Activated CD4-positive, alpha-beta T cell treated with anti-CD3 and anti-CD28 coated beads for 4 hours (primary cell): ENCODE measurements around the gene RNF217.
A peak's percentile ranks its signal among the peaks of the same experiment; 100 is the strongest.
"Not testable (repeated sequence)": the region's sequence is repeated elsewhere in the genome, so short reads cannot be mapped to it uniquely, and the experiment has no call there.

Experiments used
- DNase-seq, 2 donors: peaks; one replicate each; pipeline ENCODE4 v3.0.0-alpha.2; 2020

Gene RNF217, protein sequence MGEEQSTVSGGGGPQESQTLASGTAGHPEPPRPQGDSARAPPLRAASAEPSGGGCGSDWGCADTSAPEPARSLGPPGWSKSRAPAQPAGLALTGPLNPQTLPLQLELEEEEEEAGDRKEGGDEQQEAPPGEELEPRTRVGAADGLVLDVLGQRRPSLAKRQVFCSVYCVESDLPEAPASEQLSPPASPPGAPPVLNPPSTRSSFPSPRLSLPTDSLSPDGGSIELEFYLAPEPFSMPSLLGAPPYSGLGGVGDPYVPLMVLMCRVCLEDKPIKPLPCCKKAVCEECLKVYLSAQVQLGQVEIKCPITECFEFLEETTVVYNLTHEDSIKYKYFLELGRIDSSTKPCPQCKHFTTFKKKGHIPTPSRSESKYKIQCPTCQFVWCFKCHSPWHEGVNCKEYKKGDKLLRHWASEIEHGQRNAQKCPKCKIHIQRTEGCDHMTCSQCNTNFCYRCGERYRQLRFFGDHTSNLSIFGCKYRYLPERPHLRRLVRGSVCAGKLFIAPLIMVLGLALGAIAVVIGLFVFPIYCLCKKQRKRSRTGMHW

DNA sequence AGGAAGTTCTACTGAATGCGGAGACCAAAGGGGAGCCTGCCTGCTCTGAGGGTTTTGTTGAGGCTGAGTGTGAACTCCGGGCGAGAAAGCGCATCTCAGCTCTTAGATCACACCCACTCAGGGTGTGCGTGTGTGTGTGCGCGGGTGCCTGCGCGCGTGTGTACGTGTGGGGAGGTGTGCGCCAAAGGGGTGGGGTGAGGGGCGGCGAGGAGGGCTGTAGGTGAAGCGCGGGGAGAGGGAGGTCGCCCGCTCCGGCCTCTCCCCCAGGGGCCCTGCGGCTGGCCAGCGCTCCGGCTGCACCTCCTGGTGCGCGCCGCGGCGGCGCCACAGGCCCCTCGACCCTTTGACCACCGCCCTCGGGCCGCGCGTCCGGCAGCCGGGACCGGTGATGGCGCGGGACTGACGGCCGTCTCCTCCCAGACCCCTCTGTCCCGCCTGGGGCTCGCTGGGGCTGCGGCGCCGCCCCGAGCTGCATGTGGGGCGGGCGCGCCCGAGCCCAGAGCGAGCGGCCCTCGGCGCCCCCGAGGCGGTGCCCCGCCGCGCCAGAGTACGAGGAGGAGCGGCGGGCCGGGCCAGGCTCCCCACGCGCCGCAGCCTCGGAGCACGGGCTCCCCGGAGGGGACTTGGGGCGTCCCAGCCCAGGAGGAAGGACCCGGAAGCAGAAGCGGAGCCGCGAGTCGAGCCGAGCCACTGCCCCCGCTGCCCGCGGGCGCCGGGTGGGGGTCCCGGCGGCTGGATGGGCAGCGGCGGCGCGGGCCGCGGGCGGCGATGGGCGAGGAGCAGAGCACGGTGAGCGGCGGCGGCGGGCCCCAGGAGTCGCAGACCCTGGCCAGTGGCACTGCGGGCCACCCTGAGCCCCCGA, at the start of gene RNF217:
Gene RNF217, plus strand, starts transcription at position 661 of the 862 bp plus-strand sequence. Its CDS starts 108 bp downstream, at position 769.
- DNase-seq: peak in 1 of 2 donors; percentile 7

DNA sequence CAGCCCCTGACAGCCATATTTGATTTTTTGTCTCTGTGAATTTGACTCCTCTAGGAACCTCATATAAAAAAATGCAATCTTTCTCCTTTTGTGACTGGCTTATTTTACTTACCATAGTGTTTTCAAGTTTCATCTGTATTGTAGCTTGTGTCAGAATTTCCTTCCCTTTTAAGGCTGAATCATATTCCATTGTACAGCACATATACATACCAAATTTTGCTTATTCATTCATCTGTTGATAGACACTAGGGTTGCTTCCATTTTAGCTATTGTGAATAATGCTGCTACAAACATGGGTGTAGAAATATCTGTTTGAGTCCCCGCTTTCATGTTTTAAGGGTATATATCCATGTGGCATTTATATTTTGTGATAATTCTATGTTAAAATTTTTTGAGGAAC, 49.2 kb upstream of the RNF217 start:
- no peak for DNase-seq

DNA sequence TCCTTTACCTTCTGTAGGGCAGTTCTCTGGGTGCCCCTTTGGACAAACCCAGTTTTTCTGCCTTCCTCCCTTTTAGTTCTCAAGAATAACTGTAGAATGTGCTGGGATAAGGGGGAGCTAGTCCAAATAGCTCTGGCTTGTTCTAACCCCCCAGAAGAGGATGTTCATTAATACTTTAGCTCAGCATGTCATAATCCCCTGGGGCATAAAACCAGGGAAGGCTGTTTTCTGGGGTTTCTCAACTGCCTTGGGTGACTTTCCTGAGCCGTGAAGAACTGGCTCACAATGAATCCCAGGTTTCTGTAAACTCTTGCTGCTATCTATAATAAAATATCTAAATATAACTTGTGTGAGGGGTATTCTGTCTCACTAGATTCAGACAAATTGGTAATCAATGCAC, 44.5 kb upstream of the RNF217 start:
- no peak for DNase-seq

DNA sequence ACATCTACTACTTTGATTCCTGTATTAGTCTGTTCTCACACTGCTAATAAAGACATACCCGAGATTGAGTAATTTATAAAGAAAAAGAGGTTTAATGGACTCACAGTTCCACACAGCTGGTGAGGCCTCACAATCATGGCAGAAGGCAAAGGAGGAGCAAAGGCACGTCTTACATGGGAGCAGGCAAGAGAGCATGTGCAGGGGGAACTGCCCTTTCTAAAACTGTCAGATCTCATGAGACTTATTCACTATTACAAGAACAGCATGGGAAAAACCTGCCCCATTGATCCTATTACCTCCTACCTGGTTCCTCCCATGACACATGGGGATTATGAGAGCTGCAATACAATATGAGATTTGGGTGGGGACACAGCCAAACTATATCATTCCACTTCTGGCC, 42.5 kb upstream of the RNF217 start:
- DNase-seq: not testable (repeated sequence)

DNA sequence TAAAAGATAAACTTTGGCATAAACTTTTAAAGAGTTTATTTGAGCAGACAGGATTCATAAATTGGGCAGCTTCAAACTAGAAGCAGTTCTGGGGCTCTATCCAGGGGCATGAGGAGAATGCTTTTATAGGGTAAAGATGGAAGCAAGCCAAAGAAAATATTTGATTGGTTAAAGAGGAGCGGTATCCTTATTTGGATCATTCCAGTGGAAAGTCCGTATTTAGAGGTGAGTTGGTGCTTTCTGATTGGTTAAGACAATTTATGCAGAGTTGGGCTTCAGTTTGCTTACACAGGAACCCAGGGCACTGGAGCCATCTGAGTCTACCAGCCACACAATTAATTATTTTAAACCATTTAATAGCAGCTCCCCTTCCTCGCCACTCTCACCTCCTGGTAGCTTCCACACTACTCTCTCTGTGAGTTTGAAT, 37.9 kb upstream of the RNF217 start:
- no peak for DNase-seq

DNA sequence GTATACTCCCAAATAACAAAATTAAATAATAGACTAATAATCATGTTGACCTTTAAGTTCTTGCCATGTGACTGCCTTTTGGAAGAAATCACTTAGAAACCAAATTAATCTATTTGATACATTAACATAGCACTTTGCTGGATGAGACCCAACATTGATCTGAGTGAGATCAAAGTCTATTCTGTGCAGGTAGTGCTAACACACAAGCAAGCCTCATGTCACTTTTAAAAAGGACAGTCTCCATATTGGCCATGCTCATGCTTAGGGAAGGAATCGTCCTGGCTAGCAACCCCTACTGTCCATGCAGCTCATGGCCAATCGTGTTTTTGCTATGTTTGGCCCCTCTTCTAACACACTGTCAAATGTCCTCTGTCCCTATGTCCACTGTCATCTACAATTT, 35.8 kb upstream of the RNF217 start:
- no peak for DNase-seq

DNA sequence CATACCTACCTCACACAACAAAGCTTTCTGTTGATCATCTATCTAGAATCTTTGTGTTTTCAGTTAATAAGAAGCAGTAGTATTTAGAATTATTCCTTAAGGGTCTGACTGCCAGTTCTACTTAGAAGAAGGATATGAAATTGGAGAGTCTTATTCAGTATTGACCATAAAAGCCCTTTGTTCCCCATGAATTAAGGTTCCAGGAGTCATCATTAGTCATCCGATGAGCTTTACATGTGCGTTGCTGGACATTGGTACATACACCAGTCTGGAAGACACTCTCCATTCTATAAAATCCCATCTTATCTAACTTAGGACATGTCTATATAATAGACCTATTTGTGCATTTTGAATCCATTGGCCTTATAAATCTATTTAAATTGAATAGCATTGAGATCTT, 34.4 kb upstream of the RNF217 start:
- DNase-seq: no peak

DNA sequence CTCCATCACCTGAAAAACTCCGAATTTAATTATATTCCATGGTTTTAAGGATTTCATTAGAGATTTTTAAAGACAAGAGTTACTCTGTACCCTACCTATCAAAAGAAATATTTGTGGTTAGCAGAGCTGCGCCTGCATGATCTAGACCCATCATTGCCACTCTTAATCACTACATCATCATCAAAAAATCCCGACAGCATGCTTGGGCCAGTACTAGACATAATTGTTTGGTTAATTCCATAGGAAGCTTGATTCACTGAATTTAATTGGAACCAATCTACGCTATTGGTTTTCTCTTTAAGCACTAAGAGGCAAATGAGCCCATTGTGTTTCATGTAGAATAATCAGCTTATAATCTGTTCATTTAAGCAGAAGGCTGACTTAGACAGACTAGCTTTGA, 33.4 kb upstream of the RNF217 start:
- no peak for DNase-seq

DNA sequence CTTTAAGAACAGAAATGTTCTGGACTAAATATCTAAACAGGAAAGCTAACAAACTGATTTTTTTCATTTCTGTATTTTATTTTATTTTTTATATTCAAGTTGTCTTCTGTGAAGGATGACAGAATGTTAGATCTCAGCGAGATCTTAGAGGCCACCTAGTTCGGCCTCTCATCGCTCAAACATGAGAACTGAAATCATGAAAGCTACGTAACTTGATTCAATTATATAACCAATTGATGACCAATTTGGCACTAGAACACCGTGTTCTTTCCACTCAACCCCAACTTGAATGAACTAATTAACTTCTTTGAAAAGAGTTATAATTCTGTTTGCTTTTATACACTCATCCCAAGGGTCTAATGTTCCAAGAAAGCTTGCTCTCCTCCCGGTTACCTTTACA, 24.6 kb upstream of the RNF217 start:
- DNase-seq: no peak

DNA sequence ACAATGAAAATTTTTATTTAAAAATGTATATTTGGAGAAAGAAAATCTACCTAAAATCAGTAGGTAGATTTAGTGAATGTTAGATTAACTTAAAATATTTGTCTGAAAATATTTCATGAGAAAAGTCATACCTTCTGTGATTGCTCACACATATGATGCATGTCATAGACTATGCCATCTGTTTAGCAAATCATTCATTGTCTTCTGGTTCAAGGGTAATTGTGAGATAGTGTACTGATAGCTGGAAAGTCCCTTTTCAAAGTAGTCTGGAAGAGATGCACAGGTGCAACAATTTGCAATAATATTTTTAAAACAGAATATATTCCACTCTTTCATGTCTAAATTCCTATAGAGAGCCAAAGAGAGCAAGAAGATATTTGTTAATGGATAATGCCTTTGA, 21.0 kb upstream of the RNF217 start:
- DNase-seq: no peak

DNA sequence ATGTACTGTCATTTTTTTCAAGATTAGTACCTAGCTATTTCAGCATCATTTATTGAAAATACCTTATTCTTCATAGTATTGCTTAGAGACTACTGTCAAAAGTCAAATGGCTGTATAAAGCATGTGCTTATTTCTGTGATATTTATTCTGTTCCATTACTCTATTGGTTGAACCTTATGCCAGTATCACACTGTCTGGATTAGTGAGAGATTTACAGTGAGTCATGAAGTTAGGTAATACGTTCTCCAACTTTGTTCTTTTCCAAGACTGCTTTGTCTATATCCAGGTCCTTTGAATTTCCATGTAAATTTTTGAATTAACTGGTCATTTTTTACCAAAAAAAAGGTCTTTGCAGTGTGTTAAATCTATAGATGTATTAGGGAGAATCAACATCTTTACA, 18.6 kb upstream of the RNF217 start:
- DNase-seq: no peak

DNA sequence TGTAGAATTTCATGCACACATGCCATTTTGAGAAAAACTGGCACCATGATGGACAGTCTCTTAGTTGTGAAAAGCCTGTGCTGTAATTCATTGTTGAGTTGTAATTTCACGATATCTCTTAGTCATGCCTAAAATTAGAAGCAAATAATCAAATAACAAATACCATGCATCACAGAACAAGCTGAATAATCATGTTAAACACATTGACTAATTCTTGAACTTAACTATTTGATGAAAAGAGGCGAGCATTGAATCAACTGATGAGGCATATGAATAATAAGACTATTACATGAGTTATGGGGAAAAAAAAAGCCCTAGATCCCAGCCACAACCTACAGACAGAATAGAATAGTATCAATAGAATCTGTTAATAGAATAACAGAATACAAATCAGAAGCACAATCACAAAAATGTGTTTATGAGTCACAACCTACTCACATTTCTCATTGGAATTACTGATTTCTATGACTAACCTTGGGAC, 14.2 kb upstream of the RNF217 start:
- no peak for DNase-seq

DNA sequence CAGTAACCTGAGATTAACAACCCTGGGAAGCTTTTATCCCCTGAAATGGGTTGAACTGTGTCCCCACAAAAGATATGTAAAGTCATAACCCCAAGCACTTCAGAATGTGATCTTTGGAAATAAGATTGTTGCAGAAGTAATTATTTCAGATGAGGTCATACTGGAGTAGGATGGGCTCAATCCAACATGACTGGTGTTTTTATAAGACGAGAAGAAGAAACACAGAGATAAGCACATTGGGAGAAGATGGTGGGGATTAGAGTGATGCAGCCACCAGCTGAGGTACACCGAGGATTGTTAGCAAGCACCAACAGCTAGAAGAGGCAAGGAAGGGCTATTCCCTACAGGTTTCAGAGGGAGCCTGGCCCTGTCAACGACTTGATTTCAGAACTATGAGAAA, 12.5 kb upstream of the RNF217 start:
- DNase-seq: no peak

DNA sequence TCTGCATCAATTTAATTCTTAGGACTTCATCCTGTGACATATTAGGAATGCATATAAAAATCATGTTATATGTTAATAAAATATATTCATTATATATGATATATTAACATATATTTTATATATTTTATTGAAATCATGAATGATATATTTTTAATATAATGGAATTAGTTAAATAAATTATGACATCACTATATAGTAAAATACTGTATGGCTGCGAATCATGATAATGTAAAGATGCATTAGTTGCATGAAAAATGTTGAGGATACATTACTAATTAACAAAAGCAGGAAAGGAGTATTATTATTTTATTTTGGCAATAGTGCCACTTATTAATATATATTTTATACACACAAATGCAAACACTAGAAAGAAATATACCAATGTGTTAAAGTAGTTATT, 8.4 kb upstream of the RNF217 start:
- no peak for DNase-seq

DNA sequence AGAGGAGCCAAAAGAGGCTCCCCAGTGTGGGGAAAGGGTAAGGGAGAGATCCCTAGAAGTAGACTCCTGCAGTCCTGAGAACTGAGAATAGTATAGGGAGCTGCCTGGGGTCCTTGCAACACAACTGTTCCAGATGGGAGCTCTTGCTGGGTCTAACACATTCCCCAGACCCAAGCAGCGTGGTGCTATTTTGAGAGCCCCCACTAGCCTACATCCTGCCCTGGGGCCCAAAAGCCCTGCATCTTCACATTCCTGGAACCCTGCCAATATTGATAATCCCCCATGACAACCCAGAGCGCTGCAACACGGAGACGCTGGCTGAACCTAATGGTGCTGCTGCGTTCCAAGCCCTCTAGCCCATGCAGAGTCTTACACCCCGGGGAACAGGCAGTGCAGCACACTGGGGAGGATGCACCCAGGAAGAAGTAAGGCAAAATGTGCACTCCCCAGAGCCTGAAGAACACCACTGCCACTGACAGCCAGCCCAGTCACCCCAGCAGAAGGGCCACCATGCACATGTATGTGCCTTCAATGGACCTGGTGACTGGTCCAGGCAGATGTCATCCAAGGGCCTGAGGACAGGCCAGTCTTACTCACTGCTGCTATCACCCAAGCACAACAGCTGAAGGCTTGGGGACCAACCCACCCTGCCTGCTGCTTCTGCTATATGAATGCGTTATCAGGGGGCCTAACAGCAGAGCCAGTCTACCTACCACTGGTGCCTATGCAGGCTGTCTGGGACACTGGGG, 7.0 kb upstream of the RNF217 start:
- DNase-seq: no peak

DNA sequence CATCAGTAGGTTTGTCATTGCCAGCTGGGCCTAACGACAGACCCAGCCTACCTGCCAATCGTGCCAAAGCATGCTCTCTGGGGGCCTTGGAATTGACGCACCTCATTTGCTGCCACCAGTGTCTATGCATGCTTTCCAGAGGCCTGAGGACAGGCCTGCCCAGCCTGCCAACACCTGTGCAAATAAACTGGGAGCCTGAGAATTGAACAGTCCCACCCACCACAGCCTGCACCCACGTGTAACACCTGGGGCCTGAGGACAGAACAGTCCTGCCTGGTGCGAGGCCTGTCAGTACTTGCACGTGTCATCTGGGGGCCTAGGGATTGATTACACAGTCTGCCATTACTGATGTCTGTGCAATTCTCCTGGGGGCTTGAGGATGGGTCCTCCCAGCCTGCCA, 6.2 kb upstream of the RNF217 start:
- DNase-seq: no peak

DNA sequence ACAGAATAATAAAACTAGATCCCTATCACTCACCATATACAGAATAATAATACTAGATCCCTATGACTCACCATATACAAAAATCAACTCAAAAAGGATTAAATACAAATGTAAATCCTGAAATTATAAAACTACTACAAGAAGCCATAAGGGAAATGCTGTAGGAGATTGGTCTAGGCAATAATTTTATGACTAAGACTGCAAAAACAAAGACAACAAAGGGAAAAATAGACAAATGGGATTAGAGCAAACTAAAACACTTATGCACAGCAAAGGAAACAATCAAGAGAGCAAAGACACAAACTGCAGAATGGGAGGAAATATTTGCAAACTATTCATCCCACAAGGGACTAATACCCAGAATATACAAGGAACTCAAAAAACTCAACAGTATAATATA, 4.1 kb upstream of the RNF217 start:
- no peak for DNase-seq

DNA sequence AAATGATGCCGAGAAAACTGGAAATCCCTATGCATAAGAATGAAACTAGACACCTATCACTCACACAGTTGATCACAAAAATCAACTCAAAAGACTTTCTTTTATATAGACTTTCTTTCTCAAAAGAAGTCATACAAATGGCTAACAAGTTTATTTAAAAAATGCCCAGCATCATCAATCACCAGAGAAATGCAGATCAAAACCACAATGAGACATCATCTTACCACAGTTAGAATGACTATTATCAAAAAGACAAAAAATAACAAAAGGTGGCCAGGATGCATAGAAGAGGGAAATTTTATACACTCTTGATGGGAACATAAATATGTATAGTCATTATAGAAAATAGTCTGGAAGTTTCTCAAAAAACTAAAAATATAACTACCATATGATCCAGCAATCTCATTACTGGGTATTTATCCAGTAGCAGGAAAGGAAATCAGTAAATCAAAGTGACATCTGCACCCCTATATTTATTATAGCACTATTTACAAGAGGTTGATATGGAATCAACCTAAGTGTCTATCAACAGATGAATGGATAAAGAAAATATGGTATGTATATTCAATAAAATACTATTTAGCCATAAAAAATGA, 3.4 kb upstream of the RNF217 start:
- no peak for DNase-seq

DNA sequence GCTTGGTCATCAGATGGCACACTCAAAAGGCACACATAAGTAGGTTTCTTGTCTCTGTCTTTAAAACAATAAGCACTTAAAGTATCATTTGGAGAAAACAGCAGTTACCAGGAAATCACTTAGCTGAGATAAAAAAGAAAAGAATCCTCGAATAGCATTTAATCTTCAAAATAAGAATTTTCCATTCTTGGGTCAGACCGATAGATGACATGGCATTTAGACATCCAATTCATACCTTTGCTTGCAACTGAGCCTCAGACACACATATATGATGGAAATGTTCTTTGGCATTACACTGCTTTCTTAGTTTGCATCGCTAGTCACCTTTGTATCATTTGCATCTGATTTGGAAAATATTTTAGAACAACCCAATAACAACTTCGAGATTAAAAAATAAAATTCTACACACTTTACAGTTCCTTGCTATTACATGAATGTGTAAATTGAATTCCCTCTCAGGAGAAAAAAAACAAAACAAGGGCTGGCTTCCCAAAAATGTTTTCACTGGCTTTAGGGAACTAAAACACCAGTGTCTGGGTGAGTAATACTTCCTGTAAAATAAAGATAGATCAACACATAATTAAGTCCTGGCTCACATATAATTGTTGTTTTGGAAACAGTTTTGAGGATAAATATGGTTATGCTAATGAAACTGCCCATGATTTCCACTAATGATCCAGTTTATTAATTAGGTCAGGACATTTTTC, 1.3 kb upstream of the RNF217 start:
- no peak for DNase-seq

DNA sequence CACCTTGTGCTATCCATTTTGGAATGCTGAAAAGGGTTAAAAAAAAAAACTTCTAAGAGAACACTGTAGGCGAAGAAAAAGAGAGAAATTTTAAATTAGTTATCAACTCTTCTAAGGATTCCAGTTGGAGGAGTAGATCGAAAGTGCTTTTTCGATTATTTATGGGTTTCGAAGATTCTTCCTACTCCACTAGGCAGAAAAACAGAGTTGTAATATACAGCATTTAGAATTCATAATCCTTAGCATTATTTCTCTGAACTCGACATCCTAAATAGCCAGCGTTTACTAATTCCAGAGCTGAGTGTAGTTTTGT, 817 bp upstream of the RNF217 start:
- no peak for DNase-seq

DNA sequence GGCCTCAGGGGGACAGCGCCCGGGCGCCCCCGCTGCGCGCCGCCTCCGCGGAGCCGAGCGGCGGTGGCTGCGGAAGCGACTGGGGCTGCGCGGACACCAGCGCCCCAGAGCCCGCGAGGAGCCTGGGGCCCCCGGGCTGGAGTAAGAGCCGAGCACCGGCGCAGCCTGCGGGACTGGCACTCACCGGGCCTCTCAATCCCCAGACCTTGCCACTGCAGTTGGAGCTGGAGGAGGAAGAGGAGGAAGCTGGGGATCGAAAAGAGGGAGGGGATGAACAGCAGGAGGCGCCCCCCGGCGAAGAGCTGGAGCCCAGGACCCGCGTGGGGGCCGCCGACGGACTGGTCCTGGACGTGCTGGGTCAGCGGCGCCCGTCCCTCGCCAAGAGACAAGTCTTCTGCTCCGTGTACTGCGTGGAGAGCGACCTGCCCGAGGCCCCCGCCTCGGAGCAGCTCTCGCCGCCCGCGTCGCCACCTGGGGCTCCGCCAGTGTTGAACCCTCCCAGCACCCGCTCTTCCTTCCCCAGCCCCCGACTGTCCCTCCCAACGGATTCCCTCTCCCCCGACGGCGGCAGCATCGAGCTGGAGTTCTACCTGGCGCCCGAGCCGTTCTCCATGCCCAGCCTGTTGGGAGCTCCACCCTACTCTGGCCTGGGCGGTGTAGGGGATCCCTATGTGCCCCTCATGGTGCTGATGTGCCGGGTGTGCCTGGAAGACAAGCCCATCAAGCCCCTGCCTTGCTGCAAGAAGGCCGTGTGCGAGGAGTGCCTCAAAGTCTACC, 590 bp downstream of the RNF217 start:
- DNase-seq: no peak
